Measurements from ENCODE around the gene SLC7A8. TPM values are rescaled to one million over a fixed set of nuclear protein-coding genes. Genes with fewer than 3 reads are reported as not detected.

SLC7A8 gene
- total RNA-seq, 1 donor from 2014 or later: 56.5 TPM

DNA sequence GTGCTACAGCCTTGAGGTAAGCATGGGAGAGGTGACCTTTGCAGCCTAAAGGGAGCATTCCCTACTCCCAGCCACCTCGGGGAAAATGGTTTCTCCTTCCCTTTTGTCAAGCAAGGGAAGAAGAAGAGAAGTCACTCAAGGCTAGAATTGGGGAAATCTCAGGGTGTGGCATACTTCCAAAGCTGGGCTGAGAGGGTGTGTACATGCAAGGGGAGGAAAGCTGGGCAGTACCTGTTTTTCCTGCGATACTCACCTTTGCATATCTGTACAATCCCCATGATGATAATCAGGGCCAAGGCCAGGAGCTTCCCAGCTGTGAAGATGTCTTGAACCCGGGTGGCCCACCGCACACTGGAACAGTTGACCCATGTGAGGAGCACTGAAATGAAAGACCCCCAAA lies 40.6 kb downstream of the SLC7A8 start:
- Mint-ChIP-seq H3K27me3 (ENCODE audit: insufficient read depth, low read depth) (peaks cover 6% of the 10 kb centered on the region), H3K27ac (no peak overlapping the region), H3K36me3 (peaks cover 39% of the 10 kb centered on the region), H3K4me3 (no peak overlapping the region), H3K4me1 (peaks cover 20% of the 10 kb centered on the region), H3K9me3 (no peaks in the 10 kb centered on the region)
- Histone ChIP-seq H3K4me1 (peaks cover 10% of the 10 kb centered on the region), H3K4me2 (no peak overlapping the region), H3K9me3 (ENCODE audit: low read depth) (no peaks in the 10 kb centered on the region), H3K36me3 (no peaks in the 10 kb centered on the region), H3K27ac (no peak overlapping the region), H3K4me3 (no peak overlapping the region), H3K9ac (no peak overlapping the region), H3K79me2 (ENCODE audit: low read depth) (no peaks in the 10 kb centered on the region), H3F3A (ENCODE audit: low read depth) (peaks cover 4% of the 10 kb centered on the region), H3K27me3 (no peaks in the 10 kb centered on the region), H4K20me1 (ENCODE audit: low read depth) (peaks cover 10% of the 10 kb centered on the region), H2AFZ (replicated peaks) (no peak overlapping the region)
- TF ChIP-seq EZH2 (IDR thresholded peaks at IDR 0.05): no peak
- TF ChIP-seq EZH2phosphoT487 (IDR thresholded peaks at IDR 0.05): no peak
- TF ChIP-seq, protein P1, sequence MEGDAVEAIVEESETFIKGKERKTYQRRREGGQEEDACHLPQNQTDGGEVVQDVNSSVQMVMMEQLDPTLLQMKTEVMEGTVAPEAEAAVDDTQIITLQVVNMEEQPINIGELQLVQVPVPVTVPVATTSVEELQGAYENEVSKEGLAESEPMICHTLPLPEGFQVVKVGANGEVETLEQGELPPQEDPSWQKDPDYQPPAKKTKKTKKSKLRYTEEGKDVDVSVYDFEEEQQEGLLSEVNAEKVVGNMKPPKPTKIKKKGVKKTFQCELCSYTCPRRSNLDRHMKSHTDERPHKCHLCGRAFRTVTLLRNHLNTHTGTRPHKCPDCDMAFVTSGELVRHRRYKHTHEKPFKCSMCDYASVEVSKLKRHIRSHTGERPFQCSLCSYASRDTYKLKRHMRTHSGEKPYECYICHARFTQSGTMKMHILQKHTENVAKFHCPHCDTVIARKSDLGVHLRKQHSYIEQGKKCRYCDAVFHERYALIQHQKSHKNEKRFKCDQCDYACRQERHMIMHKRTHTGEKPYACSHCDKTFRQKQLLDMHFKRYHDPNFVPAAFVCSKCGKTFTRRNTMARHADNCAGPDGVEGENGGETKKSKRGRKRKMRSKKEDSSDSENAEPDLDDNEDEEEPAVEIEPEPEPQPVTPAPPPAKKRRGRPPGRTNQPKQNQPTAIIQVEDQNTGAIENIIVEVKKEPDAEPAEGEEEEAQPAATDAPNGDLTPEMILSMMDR (IDR thresholded peaks at IDR 0.05): no peak
- no peak for DNase-seq (ENCODE audit: low spot score)

DNA sequence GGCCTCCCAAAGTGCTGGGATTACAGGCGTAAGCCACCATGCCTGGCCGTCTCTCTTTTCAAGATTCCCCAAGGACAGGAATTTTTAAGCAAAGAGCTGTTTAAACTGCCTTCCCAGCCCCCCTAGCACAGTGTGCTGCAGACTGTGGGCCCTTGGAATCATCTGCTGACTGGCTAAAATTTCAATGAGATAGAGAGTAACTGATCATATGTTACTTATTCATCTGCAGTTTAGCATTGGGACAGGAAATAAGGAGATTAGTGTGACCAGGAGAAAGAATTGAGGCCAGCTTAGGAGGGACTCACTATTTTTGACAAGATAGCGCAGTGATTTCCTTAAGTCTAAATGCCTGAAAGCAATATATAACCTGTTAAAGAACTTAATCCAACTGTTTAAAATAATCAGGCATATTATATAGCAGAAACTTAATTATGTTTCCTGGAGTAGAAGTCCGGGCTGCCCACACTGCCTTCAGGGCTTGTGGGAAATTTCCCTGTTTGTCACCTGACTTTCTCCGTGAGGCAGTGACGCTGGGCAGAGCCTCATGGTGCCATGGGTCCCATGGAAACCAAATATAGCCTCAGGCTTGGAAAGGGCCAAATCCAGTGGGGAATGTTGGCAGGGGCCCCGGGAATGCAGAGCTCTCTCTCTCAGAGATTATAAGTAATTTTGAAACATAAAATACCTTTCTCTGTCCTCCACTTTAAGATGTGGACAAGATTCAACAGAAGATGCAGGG lies 41.6 kb downstream of the SLC7A8 start:
- H3K36me3 Mint-ChIP-seq: peaks cover 33% of the 10 kb centered on the region
- H3K36me3 ChIP-seq: no peaks in the 10 kb centered on the region
- peaks cover 6% of the 10 kb centered on the region for H3K27me3 Mint-ChIP-seq (ENCODE audit: insufficient read depth, low read depth)

DNA sequence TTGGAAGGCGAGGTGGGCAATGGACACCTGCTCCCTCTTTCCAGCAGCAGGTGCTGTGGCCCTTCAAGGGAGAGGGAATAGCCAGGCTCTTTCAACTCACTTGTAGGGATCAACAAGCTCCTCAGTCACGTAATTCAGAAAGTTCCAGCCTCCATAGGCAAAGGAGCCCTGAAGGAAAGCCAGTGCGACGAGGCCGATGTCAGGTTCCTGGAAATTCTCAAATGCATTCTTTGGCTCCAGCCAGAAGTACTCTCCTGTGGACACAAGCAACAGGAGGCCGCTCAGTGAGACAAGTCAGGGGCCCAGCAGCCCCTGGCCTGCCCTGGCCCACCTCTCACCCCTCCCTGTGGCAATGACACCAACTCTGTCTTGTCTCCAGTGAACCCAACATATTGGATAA lies 43.1 kb downstream of the SLC7A8 start:
- no peaks in the 10 kb centered on the region for H3K79me2 ChIP-seq (ENCODE audit: low read depth)
- Mint-ChIP-seq H3K36me3 (peaks cover 26% of the 10 kb centered on the region), H3K4me1 (peaks cover 14% of the 10 kb centered on the region), H3K9me3 (no peaks in the 10 kb centered on the region), H3K4me3 (no peak overlapping the region), H3K27ac (no peak overlapping the region), H3K27me3 (ENCODE audit: insufficient read depth, low read depth) (peaks cover 6% of the 10 kb centered on the region)
- H3F3A ChIP-seq (ENCODE audit: low read depth): no peaks in the 10 kb centered on the region
- no peak for DNase-seq (ENCODE audit: low spot score)
- no peak overlapping the region for H3K4me2 ChIP-seq
- no peak overlapping the region for H3K4me3 ChIP-seq
- no peaks in the 10 kb centered on the region for H3K27me3 ChIP-seq
- no peak overlapping the region for H3K9ac ChIP-seq
- H3K4me1 ChIP-seq: no peaks in the 10 kb centered on the region
- peak overlapping the region; percentile 14 for H3K27ac ChIP-seq
- H3K9me3 ChIP-seq (ENCODE audit: low read depth): no peaks in the 10 kb centered on the region
- no peak overlapping the region for H2AFZ ChIP-seq (replicated peaks)
- H3K36me3 ChIP-seq: no peaks in the 10 kb centered on the region
- TF ChIP-seq EZH2phosphoT487 (IDR thresholded peaks at IDR 0.05) (no peak), EZH2 (IDR thresholded peaks at IDR 0.05) (no peak)
- TF ChIP-seq, protein P1 (IDR thresholded peaks at IDR 0.05): no peak
- H4K20me1 ChIP-seq (ENCODE audit: low read depth): peaks cover 4% of the 10 kb centered on the region

More for the DNA sequence above, 41.6 kb downstream of the SLC7A8 start:
- peaks cover 4% of the 10 kb centered on the region for H3F3A ChIP-seq (ENCODE audit: low read depth)
- no peaks in the 10 kb centered on the region for H3K9me3 ChIP-seq (ENCODE audit: low read depth)
- peaks cover 10% of the 10 kb centered on the region for H4K20me1 ChIP-seq (ENCODE audit: low read depth)
- TF ChIP-seq EZH2 (IDR thresholded peaks at IDR 0.05): no peak
- TF ChIP-seq EZH2phosphoT487 (IDR thresholded peaks at IDR 0.05): no peak
- TF ChIP-seq, protein P1 (IDR thresholded peaks at IDR 0.05): no peak
- Mint-ChIP-seq H3K4me3 (no peak overlapping the region), H3K9me3 (no peaks in the 10 kb centered on the region), H3K27ac (no peak overlapping the region), H3K4me1 (peaks cover 18% of the 10 kb centered on the region)
- no peak for DNase-seq (ENCODE audit: low spot score)
- no peak overlapping the region for H3K27ac ChIP-seq
- H2AFZ ChIP-seq (replicated peaks): no peak overlapping the region
- no peaks in the 10 kb centered on the region for H3K27me3 ChIP-seq
- no peak overlapping the region for H3K9ac ChIP-seq
- H3K79me2 ChIP-seq (ENCODE audit: low read depth): no peaks in the 10 kb centered on the region
- peaks cover 10% of the 10 kb centered on the region for H3K4me1 ChIP-seq
- H3K4me2 ChIP-seq: no peak overlapping the region
- H3K4me3 ChIP-seq: no peak overlapping the region

Measured in neural progenitor cell (in vitro differentiated cells).